ENCODE data around the gene PTGS1.

Gene PTGS1

GRCh38 chr9:122374885-122375420, 4.1 kb downstream of the PTGS1 start:
- DNase-seq (ENCODE audit: low read depth in 2 of 2), result no peak

GRCh38 chr9:122376796-122377195, 6.0 kb downstream of the PTGS1 start:
- DNase-seq (ENCODE audit: low read depth in 2 of 2), result no peak

DNA sequence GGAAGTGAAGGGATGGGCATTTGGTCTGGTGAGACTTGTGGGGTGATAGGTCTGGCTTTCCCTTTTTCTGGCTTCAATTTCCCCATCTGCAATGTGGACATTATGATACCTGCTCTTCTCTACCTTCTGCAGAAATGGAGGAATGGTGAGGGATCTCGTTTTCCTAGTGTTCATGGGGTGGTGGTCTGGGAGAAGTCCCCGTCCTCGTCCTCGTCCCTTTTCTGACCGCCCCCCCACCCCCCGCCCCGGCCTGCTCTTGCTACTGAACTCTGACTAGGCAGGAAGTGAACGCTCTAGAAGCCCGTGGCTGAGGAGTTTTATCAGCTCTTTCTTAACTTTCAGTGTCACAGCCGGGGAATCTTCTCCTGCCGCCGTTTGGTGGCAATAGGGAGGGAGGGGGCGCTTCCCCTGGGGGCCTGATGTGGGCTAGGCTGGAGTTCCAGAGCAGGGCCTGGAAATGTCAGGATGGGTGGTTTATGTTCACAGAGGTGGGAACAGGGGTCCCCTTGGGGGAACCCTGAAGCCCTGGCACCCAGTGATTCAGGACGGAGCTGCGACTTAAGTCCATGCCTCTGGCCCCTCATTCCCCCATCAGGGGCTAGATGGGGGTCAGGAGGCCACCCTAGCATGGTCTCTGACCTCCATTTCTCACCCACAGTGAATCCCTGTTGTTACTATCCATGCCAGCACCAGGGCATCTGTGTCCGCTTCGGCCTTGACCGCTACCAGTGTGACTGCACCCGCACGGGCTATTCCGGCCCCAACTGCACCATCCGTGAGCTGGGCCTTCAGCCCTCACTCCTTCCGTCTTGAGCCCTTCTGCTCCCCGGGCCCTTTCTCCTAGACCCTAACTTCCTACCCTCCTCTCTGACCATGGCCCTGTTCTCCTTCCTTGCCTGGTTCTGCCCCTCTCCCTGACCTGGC, 6.7 kb downstream of the PTGS1 start:
- DNase-seq (ENCODE audit: low read depth in 2 of 2), result no peak

- DNase-seq (ENCODE audit: low read depth in 2 of 2), result no peak
Measured at GRCh38 chr9:122378236-122378635, 7.4 kb downstream of the PTGS1 start.

GRCh38 chr9:122379340-122379739, 8.5 kb downstream of the PTGS1 start:
- DNase-seq (ENCODE audit: low read depth in 2 of 2), result no peak

- no peak for DNase-seq (ENCODE audit: low read depth in 2 of 2)
Measured at GRCh38 chr9:122380293-122380692, 9.5 kb downstream of the PTGS1 start.

DNA sequence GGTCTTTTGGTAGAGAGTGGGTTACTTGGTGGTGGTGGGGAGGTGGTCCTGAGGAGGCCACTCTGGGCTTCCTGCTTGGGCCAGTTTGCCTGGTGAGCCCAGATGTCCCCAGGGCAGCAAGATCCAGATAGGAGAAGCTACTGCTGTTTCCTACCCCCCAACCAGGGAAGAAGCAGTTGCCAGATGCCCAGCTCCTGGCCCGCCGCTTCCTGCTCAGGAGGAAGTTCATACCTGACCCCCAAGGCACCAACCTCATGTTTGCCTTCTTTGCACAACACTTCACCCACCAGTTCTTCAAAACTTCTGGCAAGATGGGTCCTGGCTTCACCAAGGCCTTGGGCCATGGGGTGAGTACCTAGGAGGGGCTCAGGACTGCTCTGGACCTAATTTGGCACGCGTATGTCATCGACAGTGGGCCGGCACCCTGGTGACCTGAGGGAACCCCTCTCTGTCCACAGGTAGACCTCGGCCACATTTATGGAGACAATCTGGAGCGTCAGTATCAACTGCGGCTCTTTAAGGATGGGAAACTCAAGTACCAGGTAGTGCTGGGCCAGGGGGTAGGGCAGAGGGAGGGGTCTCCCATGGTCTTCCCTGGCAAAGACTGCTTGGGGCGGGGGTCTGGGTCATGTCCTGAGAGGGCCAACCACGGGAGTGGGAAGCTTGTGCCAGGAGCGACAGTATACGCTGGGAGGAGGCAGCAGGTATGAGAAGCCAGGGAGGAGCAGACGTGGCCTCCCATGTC, 10.6 kb downstream of the PTGS1 start:
- no peak for DNase-seq (ENCODE audit: low read depth in 2 of 2)

DNA sequence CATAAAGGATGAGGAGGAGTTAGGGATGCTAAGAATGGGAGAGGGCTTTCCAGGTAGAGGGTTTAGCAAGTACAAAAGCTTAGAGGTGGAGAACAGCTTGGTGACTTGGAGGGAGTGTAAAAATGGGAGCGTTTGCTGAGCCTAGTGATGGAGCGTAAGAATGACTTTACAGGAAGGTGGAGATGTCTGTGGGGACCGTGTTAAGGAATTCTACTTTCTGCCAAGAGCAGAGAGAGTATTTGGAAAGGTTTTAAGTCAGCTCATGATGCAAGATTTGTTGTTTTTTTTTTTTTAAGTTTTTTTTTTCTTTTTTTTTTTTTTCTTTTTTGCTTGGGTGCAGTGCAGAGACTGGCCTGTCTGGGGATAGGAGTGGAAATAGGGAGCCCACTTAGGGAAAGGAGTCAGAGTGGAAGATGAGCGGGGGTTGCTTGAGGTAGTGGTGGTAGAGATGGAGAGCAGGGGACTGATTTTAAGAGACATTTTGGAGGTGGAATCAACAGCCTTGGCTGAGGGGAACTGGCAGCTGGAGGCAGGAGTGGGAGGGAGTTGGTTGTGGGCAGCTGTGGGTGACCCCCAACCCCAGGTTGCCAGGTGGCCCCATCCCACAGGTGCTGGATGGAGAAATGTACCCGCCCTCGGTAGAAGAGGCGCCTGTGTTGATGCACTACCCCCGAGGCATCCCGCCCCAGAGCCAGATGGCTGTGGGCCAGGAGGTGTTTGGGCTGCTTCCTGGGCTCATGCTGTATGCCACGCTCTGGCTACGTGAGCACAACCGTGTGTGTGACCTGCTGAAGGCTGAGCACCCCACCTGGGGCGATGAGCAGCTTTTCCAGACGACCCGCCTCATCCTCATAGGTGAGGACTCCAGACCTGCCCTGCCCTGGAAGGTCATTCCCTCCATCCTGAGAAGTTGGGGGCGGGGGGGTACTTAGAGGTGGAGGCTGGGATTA, 12.4 kb downstream of the PTGS1 start:
- no peak for DNase-seq (ENCODE audit: low read depth in 2 of 2)

- no peak for DNase-seq (ENCODE audit: low read depth in 2 of 2)
Measured at GRCh38 chr9:122383992-122384461, 13.2 kb downstream of the PTGS1 start.

DNA sequence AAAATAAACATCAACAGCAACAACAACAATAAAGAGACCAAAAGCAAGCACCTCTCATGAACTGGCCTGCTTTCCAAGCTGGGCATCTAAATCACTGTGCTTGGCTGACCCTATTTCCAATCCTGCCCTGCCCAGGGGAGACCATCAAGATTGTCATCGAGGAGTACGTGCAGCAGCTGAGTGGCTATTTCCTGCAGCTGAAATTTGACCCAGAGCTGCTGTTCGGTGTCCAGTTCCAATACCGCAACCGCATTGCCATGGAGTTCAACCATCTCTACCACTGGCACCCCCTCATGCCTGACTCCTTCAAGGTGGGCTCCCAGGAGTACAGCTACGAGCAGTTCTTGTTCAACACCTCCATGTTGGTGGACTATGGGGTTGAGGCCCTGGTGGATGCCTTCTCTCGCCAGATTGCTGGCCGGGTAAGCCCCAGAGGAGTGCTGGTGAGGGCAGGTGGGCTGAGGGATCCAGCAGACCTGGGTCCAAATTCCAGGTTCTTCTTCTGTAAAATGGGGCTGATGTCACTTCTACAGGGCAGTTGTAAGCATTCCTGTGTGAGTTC, 15.6 kb downstream of the PTGS1 start:
- no peak for DNase-seq (ENCODE audit: low read depth in 2 of 2)

GRCh38 chr9:122387536-122387935, 16.7 kb downstream of the PTGS1 start:
- no peak for DNase-seq (ENCODE audit: low read depth in 2 of 2)

DNA sequence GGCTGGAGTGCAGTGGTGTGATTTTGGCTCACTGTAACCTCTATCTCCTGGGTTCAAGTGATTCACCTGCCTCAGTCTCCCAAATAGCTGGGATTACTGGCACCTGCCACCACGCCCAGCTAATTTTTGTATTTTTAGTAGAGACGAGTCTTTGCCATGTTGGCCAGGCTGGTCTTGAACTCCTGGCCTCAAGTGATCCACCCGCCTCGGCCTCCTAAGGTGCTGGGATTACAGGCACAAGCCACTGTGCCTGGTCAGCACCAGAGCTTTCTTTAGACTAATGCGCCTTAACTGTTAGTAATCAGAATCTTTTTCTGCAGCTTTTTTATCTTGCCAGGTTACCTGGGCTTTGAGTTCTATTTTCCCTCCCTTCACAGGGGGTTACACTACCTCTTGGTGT, 18.4 kb downstream of the PTGS1 start:
- DNase-seq (ENCODE audit: low read depth in 2 of 2), result no peak

DNA sequence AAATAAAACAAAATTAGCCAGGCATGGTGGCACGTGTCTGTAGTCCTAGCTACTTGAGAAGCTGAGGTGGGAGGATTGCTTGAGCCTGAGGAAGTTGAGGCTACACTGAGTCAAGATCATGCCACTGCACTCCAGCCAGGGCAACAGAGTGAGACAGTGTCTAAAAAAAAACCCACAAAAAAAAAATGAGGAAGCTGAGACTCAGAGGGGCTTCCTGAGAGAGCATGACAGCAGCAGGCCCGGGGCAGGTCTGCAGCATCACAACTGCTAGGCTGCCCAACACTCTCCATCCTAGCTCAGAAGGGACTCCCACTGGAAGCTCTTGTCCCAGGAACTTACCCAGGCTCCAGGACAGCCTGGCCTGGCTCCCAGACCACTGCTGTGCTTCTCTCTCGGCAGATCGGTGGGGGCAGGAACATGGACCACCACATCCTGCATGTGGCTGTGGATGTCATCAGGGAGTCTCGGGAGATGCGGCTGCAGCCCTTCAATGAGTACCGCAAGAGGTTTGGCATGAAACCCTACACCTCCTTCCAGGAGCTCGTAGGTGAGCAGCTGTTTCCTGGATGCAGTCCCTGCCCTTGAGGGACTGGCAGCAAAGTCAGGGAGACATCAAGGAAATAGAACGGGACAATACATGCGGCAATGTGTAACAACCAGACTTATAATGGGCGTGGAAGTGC, 19.1 kb downstream of the PTGS1 start:
- DNase-seq (ENCODE audit: low read depth in 2 of 2), result no peak

- DNase-seq (ENCODE audit: low read depth in 2 of 2), result no peak
Measured at GRCh38 chr9:122392284-122392683, 21.5 kb downstream of the PTGS1 start.

GRCh38 chr9:122392714-122393113, 21.9 kb downstream of the PTGS1 start:
- no peak for DNase-seq (ENCODE audit: low read depth in 2 of 2)

DNA sequence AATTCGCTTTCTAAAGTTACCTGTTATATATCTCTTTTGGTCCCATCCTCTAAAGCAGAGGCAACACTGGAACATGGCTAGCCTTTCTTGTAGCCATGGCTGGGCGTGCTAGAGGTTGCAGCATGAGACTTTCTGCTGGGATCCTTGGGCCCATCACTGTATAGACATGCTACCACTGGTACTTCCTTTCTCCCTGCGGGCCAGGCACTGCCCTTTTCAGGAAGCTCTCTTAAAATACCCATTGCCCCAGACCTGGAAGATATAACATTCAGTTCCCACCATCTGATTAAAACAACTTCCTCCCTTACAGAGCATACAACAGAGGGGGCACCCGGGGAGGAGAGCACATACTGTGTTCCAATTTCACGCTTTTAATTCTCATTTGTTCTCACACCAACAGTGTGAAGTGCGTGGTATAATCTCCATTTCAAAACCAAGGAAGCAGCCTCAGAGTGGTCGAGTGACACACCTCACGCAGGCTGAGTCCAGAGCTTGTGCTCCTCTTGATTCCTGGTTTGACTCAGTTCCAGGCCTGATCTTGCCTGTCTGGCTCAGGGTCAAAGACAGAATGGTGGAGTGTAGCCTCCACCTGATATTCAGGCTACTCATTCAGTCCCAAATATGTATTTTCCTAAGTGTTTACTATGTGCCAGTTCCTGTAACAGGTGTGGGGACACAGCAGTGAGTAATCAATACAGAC, 22.6 kb downstream of the PTGS1 start:
- DNase-seq (ENCODE audit: low read depth in 2 of 2), result no peak

GRCh38 chr9:122394265-122395125, 23.7 kb downstream of the PTGS1 start:
- peak; percentile 29 to 31 for DNase-seq (ENCODE audit: low read depth in 2 of 2)

DNA sequence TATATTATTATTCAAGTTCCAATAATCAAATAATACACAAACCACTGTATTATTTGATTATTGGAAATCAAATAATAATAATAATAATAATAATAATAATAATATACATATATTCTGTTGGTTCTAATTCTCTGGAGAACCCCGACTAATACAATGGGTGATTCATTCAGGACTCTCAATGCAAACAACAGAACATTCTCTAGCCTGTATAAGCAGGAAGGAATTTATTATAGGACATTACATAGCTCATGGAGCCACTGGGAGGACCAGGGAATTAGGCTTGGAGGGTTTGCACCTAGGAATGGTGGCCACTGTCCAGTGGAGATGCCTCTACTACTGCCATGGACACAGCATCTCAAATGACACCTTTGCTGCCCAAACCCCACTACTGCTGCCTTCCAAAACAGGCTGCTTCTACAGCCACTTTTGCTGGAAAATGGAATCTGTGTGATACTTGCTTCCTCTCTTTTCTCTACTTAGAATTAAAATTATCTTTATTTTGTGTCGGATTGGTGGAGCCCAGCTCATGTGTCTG, 25.9 kb downstream of the PTGS1 start:
- no peak for DNase-seq (ENCODE audit: low read depth in 2 of 2)

DNA sequence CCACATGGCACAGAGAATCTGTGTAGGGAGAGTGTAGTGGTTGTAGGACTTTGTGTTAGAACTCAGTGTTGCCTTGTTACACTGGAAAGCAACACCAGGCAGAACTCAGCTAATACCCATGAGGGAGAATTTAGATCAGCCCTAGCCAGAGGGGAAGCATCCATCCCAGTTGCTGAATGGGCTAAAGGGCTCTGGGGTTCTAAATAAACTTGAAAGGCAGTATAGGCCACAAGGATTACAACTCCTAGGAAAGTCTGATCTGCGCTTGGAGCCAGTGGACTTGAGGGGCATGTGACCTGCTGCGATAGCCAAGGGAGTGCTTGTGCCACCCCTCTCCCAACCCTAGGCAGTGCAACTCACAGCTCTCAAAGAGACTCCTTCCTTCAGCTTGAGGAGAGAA, 26.9 kb downstream of the PTGS1 start:
- no peak for DNase-seq (ENCODE audit: low read depth in 2 of 2)

All from fibroblast of skin of left quadriceps (primary cell).